DOHH2 (cell line): ENCODE data around the gene LCN15.

ENCODE experiments used
- EZH2phosphoT487 ChIP-seq: fragments of 200-600 bp; sonication (generic); IDR thresholded peaks from 2 replicates; pipeline ENCODE4 v1.6.1; 2017; ENCODE audit warnings: borderline replicate concordance, mild to moderate bottlenecking, antibody characterized with exemption, low read length, moderate library complexity, mixed read lengths
- TF ChIP-seq, protein P1 (sequence below): fragments of 200-600 bp; sonication (generic); IDR thresholded peaks from one replicate; pipeline ENCODE4 v1.5.1; 2014; ENCODE audit warnings: antibody characterized with exemption, mild to moderate bottlenecking, low read depth, low read length; ENCODE audit not compliant: poor library complexity, severe bottlenecking

DNA sequence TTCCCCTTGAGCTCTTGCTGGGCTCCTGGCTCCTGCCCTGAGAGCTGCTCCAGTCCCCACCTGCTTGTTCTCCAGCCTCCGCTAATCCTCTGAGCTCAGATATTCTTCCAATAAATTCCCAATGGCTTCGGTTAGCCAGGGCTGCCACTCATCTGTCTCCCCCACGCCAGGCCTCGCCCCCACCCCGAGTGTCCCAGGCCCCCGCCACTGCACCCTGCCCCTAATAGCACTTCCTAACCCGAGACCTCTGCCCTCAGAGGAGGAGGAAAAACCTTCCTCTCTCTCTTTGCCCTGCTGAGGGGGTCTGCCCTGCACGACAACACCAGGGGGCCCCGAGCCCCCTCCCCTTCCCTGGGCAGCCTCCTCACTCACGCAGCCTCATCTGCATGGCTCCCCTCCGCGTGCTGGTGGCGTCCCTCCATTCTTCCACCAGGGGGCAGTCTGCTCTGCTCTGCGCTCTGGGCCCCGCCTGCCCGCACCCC lies 5.4 kb upstream of the LCN15 start:
- TF ChIP-seq EZH2phosphoT487 = no peak
- TF ChIP-seq, protein P1, sequence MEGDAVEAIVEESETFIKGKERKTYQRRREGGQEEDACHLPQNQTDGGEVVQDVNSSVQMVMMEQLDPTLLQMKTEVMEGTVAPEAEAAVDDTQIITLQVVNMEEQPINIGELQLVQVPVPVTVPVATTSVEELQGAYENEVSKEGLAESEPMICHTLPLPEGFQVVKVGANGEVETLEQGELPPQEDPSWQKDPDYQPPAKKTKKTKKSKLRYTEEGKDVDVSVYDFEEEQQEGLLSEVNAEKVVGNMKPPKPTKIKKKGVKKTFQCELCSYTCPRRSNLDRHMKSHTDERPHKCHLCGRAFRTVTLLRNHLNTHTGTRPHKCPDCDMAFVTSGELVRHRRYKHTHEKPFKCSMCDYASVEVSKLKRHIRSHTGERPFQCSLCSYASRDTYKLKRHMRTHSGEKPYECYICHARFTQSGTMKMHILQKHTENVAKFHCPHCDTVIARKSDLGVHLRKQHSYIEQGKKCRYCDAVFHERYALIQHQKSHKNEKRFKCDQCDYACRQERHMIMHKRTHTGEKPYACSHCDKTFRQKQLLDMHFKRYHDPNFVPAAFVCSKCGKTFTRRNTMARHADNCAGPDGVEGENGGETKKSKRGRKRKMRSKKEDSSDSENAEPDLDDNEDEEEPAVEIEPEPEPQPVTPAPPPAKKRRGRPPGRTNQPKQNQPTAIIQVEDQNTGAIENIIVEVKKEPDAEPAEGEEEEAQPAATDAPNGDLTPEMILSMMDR = peak; percentile 70
